Lung (tissue), 12 donors: ENCODE measurements around the gene CACNB4. TPM values are rescaled to one million over a fixed set of nuclear protein-coding genes. Genes with fewer than 3 reads are reported as not detected.

Source experiments
- ATAC-seq: fragments of 200-7000 bp; cut with Tn5 transposase; one replicate; pipeline ENCODE4 v1.9.1; 2020; ENCODE audit warnings: moderate number of reproducible peaks; ENCODE audit not compliant: insufficient read depth, low FRiP score
- DNase-seq, 3 donors: peaks; one replicate each; pipeline ENCODE4 v3.0.0-alpha.2; 2013 to 2017
- H3K27ac ChIP-seq, 2 donors: one replicate each; pipeline ENCODE4 v1.5.1; 2013; ENCODE audit warnings: mild to moderate bottlenecking in 2 of 2, moderate library complexity in 2 of 2, control low read depth in 1 of 2, inconsistent platforms in 1 of 2, low read depth in 1 of 2, low read length in 1 of 2
- H3K27me3 ChIP-seq, 3 donors: one replicate each; pipeline ENCODE4 v1.5.1; 2013; ENCODE audit warnings: low read length in 2 of 3; ENCODE audit not compliant: control insufficient read depth in 3 of 3, insufficient read depth in 3 of 3
- H3K36me3 ChIP-seq, 4 donors: one replicate each; pipeline ENCODE4 v1.5.1; 2013; ENCODE audit warnings: low read length in 4 of 4, mild to moderate bottlenecking in 1 of 4, moderate library complexity in 1 of 4; ENCODE audit not compliant: control insufficient read depth in 4 of 4, insufficient read depth in 4 of 4
- H3K4me1 ChIP-seq, 5 donors: one replicate each; pipeline ENCODE4 v1.5.1; 2013; ENCODE audit warnings: low read length in 5 of 5, mild to moderate bottlenecking in 2 of 5, moderate library complexity in 1 of 5; ENCODE audit not compliant: control insufficient read depth in 5 of 5, insufficient read depth in 5 of 5
- H3K4me3 ChIP-seq: one replicate; pipeline ENCODE4 v1.5.1; 2013; ENCODE audit warnings: mild to moderate bottlenecking, control low read depth, moderate library complexity
- H3K9ac ChIP-seq, 2 donors: one replicate each; pipeline ENCODE4 v1.5.1; 2013; ENCODE audit warnings: low read length in 2 of 2, control low read depth in 1 of 2; ENCODE audit not compliant: insufficient read depth in 1 of 2
- H3K9me3 ChIP-seq, 4 donors: one replicate each; pipeline ENCODE4 v1.5.1; 2013; ENCODE audit warnings: low read length in 3 of 4, mild to moderate bottlenecking in 1 of 4, moderate library complexity in 1 of 4; ENCODE audit not compliant: control insufficient read depth in 4 of 4, insufficient read depth in 3 of 4
- CTCF ChIP-seq: IDR thresholded peaks from 2 replicates; pipeline ENCODE4 v1.5.1; 2012; ENCODE audit warnings: mild to moderate bottlenecking; ENCODE audit errors: control extremely low read depth, extremely low read depth
- whole genome bisulfite sequencing, 2 donors: extraction: QIAGEN DNeasy Blood & Tissue Kit; methylation state at CpG; one replicate each; pipeline ENCODE4 v1.1.7; 2013; 5-methylcytosine and 5-hydroxymethylcytosine counted together
- polyA plus RNA-seq, 2 donors: library from polyadenylated mRNA; stranded (reverse); fragments of 200-250 nt; gene quantifications; one replicate each; pipeline ENCODE4 v1.2.1, GENCODE V29; 2013
- total RNA-seq, 2 donors: library from RNA; depleted of rRNA in 1 of 2; stranded (reverse); fragments of >200 nt in 1 of 2; gene quantifications; one replicate each; pipeline ENCODE4 v1.2.1, GENCODE V29; 2014 to 2021
- donor health status: control.
- donor health status: control.
- donor health status: Bipolar disorder and iron deficiency.
- donor health status: healthy.
- donor health status: DM: yes; HTN: yes; CAD: no.

The CACNB4 gene
- total and polyA plus RNA-seq, 4 donors = 0.57 to 10.9 (median 5.5) TPM

- Histone ChIP-seq H3K27ac (no peak overlapping the region), H3K9ac (peak overlapping the region in 1 of 2 donors; percentile 1), H3K36me3 (no peaks in the 10 kb centered on the region), H3K4me1 (peaks cover 0 to 30% (median 5%) of the 10 kb centered on the region in 5 donors), H3K27me3 (no peaks in the 10 kb centered on the region), H3K9me3 (no peaks in the 10 kb centered on the region), H3K4me3 (no peak overlapping the region)
- ATAC-seq (no peak), DNase-seq (no peak)
- no peak for TF ChIP-seq CTCF
- 96 to 97% methylated on average over 13 of the region's 13 CpGs for WGBS, 2 donors
These were observed 127.4 kb downstream of the CACNB4 start for GRCh38 chr2:151971301-151972051.

- H3K4me3 ChIP-seq = no peak overlapping the region
- no peak overlapping the region for H3K27ac ChIP-seq
- DNase-seq (no peak), ATAC-seq (no peak)
- WGBS, 2 donors = 80 to 89% methylated on average over 4 of the region's 4 CpGs
- no peak for TF ChIP-seq CTCF
- H3K4me1 ChIP-seq = peaks cover 0 to 24% (median 0%) of the 10 kb centered on the region in 5 donors
- H3K9me3 ChIP-seq = no peaks in the 10 kb centered on the region
- no peak overlapping the region for H3K9ac ChIP-seq
- H3K27me3 ChIP-seq = no peaks in the 10 kb centered on the region
- no peaks in the 10 kb centered on the region for H3K36me3 ChIP-seq
These were observed 129.9 kb downstream of the CACNB4 start for GRCh38 chr2:151968770-151969470.

GRCh38 chr2:151967829-151968722 lies 130.8 kb downstream of the CACNB4 start:
- Histone ChIP-seq H3K27ac (no peak overlapping the region), H3K9ac (no peak overlapping the region), H3K9me3 (no peaks in the 10 kb centered on the region), H3K27me3 (no peaks in the 10 kb centered on the region), H3K4me1 (peaks cover 0 to 16% (median 0%) of the 10 kb centered on the region in 5 donors), H3K36me3 (no peaks in the 10 kb centered on the region), H3K4me3 (no peak overlapping the region)
- no peak for ATAC-seq
- no peak for TF ChIP-seq CTCF
- DNase-seq = no peak
- 92 to 95% methylated on average over 11 of the region's 11 CpGs for WGBS, 2 donors
